Measurements from ENCODE around the gene RBMX.

DNA sequence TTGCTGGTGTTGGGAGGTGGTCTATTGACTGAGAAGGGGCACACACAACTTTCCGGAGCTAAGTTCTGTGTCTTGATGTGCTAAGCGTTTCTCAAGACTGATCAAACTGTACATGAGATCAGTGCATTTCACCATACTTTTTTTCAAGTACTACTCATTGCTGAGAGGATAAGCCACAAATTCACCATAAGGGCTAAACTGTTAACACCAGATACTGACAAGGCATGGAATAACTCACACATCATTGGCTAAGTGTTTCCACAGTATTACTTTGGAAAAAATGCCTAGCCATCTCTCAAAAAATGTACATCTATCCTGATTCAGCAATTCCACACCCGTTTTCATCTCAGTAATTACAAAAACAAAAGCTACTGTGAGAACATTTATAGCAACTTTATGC lies 13.0 kb downstream of the RBMX start:
- TF ChIP-seq CTCF (IDR thresholded peaks at IDR 0.05) (no peak), POLR2A (IDR thresholded peaks at IDR 0.05) (no peak)

Data from sigmoid colon (tissue), 3 donors.